Activated T-helper 1 cell treated with anti-CD3 and anti-CD28 coated beads, Interleukin-12 subunit alpha, Interleukin-12 subunit beta, Interleukin-2, Interleukin-4 antibody, amounts not matched to agents 30 ng/mL and 10 ng/mL and 1 ng/mL, durations not matched to agents 14 hours and 24 hours and 36 hours (primary cell): Measurements from ENCODE around the gene HOXC10. TPM values are rescaled to one million over a fixed set of nuclear protein-coding genes. Genes with fewer than 3 reads are reported as not detected.

Source experiments
- DNase-seq: peaks from one replicate; pipeline ENCODE4 v3.0.0; 2021; ENCODE audit warnings: low spot score
- H3K27ac Mint-ChIP-seq: one replicate; pipeline ENCODE4 v1.8.0; 2021; ENCODE audit warnings: mild to moderate bottlenecking, mixed read lengths
- H3K27me3 Mint-ChIP-seq: one replicate; pipeline ENCODE4 v1.8.0; 2022; ENCODE audit warnings: mild to moderate bottlenecking, moderate library complexity, mixed read lengths; ENCODE audit not compliant: insufficient read depth
- H3K36me3 Mint-ChIP-seq: one replicate; pipeline ENCODE4 v1.8.0; 2021; ENCODE audit warnings: low read depth, mixed read lengths
- H3K4me1 Mint-ChIP-seq: one replicate; pipeline ENCODE4 v1.8.0; 2021; ENCODE audit warnings: low read depth, mixed read lengths
- H3K4me3 Mint-ChIP-seq: one replicate; pipeline ENCODE4 v1.8.0; 2021; ENCODE audit warnings: mild to moderate bottlenecking, moderate library complexity, mixed read lengths
- H3K9me3 Mint-ChIP-seq: one replicate; pipeline ENCODE4 v1.8.0; 2021; ENCODE audit warnings: mixed read lengths
- intact Hi-C: fragments of 100-400 bp; cut with micrococcal nuclease; formaldehyde crosslinking; loops from one replicate; pipeline ENCODE4 v1.15.1; 2024
- total RNA-seq: library from RNA; stranded (reverse); gene quantifications from 2 replicates; pipeline ENCODE4 v1.2.3, GENCODE V29; 2022

The HOXC10 gene
- total RNA-seq, 1 donor from 2014 or later, result not detected

- no peak for DNase-seq
- intact Hi-C loops, result loop anchor here (2.0 to 5.0 kb wide), 3 partner anchors 14 to 36 kb away; partner anchors contain the start of gene HOXC5
- H3K36me3 Mint-ChIP-seq, result no peaks in the 10 kb centered on the region
- H3K4me3 Mint-ChIP-seq, result peak overlapping the region; percentile 80
- peaks cover 22% of the 10 kb centered on the region for H3K4me1 Mint-ChIP-seq
- peaks cover 89% of the 10 kb centered on the region for H3K27me3 Mint-ChIP-seq
- H3K9me3 Mint-ChIP-seq, result no peaks in the 10 kb centered on the region
- no peak overlapping the region for H3K27ac Mint-ChIP-seq
Measured at GRCh38 chr12:53996240-53997203, 11.6 kb downstream of the HOXC10 start.

GRCh38 chr12:53997204-53998109 is 12.5 kb downstream of the HOXC10 start:
- H3K36me3 Mint-ChIP-seq, result no peaks in the 10 kb centered on the region
- peaks cover 25% of the 10 kb centered on the region for H3K4me1 Mint-ChIP-seq
- no peak for DNase-seq
- H3K27me3 Mint-ChIP-seq, result peaks cover 89% of the 10 kb centered on the region
- intact Hi-C loops, result loop anchor here (2.0 to 5.0 kb wide), 3 partner anchors 15 to 35 kb away; partner anchors contain the start of gene HOXC5
- peak overlapping the region; percentile 7 for H3K27ac Mint-ChIP-seq
- no peaks in the 10 kb centered on the region for H3K9me3 Mint-ChIP-seq
- no peak overlapping the region for H3K4me3 Mint-ChIP-seq

GRCh38 chr12:53998110-53998899 is 13.4 kb downstream of the HOXC10 start:
- Mint-ChIP-seq H3K4me3 (no peak overlapping the region), H3K4me1 (peaks cover 28% of the 10 kb centered on the region), H3K9me3 (no peaks in the 10 kb centered on the region), H3K27me3 (peaks cover 89% of the 10 kb centered on the region), H3K36me3 (no peaks in the 10 kb centered on the region), H3K27ac (peak overlapping the region; percentile 7)
- DNase-seq, result no peak
- intact Hi-C loops, result loop anchor here (5.0 kb wide), 1 partner anchor 34 kb away; the partner anchor contains the start of gene HOXC5

- Mint-ChIP-seq H3K36me3 (peaks cover 4% of the 10 kb centered on the region), H3K4me3 (no peak overlapping the region), H3K4me1 (peaks cover 26% of the 10 kb centered on the region), H3K27ac (no peak overlapping the region), H3K9me3 (no peaks in the 10 kb centered on the region), H3K27me3 (peaks cover 89% of the 10 kb centered on the region)
- intact Hi-C loops, result loop anchor here (5.0 kb wide), 1 partner anchor 33 kb away; the partner anchor contains the start of gene HOXC5
- no peak for DNase-seq
Measured at GRCh38 chr12:53998900-53999236, 13.9 kb downstream of the HOXC10 start.

- Mint-ChIP-seq H3K4me3 (peak overlapping the region; percentile 15), H3K9me3 (no peaks in the 10 kb centered on the region), H3K4me1 (peaks cover 23% of the 10 kb centered on the region), H3K36me3 (peaks cover 4% of the 10 kb centered on the region), H3K27me3 (peaks cover 93% of the 10 kb centered on the region), H3K27ac (peak overlapping the region; percentile 65)
- DNase-seq, result no peak
- intact Hi-C loops, result loop anchor here (5.0 kb wide), 1 partner anchor 33 kb away; the partner anchor contains the start of gene HOXC5
Measured at GRCh38 chr12:53999559-54000115, 14.7 kb downstream of the HOXC10 start.

- Mint-ChIP-seq H3K4me1 (peaks cover 20% of the 10 kb centered on the region), H3K27ac (peak within 1 kb of the TSS; percentile 65), H3K4me3 (peak within 1 kb of the TSS; percentile 15), H3K27me3 (peaks cover 92% of the 10 kb centered on the region), H3K36me3 (peaks cover 4% of the 10 kb centered on the region), H3K9me3 (no peaks in the 10 kb centered on the region)
- intact Hi-C loops, result no loop called here
- no peak for DNase-seq
Measured at GRCh38 chr12:54000116-54001114, 15.5 kb downstream of the HOXC10 start, which contains the start of gene HOXC9. Gene HOXC9, plus strand, starts transcription at chr12:54000161. Its CDS starts 28 bp downstream, at chr12:54000189.

- intact Hi-C loops, result no loop called here
- H3K36me3 Mint-ChIP-seq, result peaks cover 8% of the 10 kb centered on the region
- H3K27ac Mint-ChIP-seq, result peak overlapping the region; percentile 18
- no peak overlapping the region for H3K4me3 Mint-ChIP-seq
- DNase-seq, result no peak
- H3K9me3 Mint-ChIP-seq, result no peaks in the 10 kb centered on the region
- peaks cover 94% of the 10 kb centered on the region for H3K27me3 Mint-ChIP-seq
- H3K4me1 Mint-ChIP-seq, result peaks cover 20% of the 10 kb centered on the region
Measured at GRCh38 chr12:54001283-54002187, 16.6 kb downstream of the HOXC10 start.

GRCh38 chr12:54002278-54002914 is 17.4 kb downstream of the HOXC10 start:
- peaks cover 95% of the 10 kb centered on the region for H3K27me3 Mint-ChIP-seq
- H3K4me3 Mint-ChIP-seq, result no peak overlapping the region
- peaks cover 22% of the 10 kb centered on the region for H3K4me1 Mint-ChIP-seq
- peak overlapping the region; percentile 67 for H3K27ac Mint-ChIP-seq
- H3K9me3 Mint-ChIP-seq, result no peaks in the 10 kb centered on the region
- no peak for DNase-seq
- intact Hi-C loops, result no loop called here
- H3K36me3 Mint-ChIP-seq, result peaks cover 8% of the 10 kb centered on the region

- H3K9me3 Mint-ChIP-seq, result no peaks in the 10 kb centered on the region
Measured at GRCh38 chr12:54002915-54003389, 18.0 kb downstream of the HOXC10 start.

GRCh38 chr12:54003625-54004024 is 18.7 kb downstream of the HOXC10 start:
- intact Hi-C loops, result no loop called here
- no peak overlapping the region for H3K4me3 Mint-ChIP-seq
- peak overlapping the region; percentile 78 for H3K27ac Mint-ChIP-seq
- DNase-seq, result no peak
- H3K27me3 Mint-ChIP-seq, result peaks cover 95% of the 10 kb centered on the region
- H3K9me3 Mint-ChIP-seq, result no peaks in the 10 kb centered on the region
- H3K4me1 Mint-ChIP-seq, result peaks cover 22% of the 10 kb centered on the region
- H3K36me3 Mint-ChIP-seq, result peaks cover 8% of the 10 kb centered on the region

More at GRCh38 chr12:54002915-54003389, 18.0 kb downstream of the HOXC10 start:
- no peak for DNase-seq
- H3K4me1 Mint-ChIP-seq, result peaks cover 22% of the 10 kb centered on the region
- H3K4me3 Mint-ChIP-seq, result no peak overlapping the region
- H3K27ac Mint-ChIP-seq, result no peak overlapping the region
- H3K36me3 Mint-ChIP-seq, result peaks cover 8% of the 10 kb centered on the region
- peaks cover 95% of the 10 kb centered on the region for H3K27me3 Mint-ChIP-seq
- intact Hi-C loops, result no loop called here
